Epidermal melanocyte (primary cell): ENCODE data around the gene RBMS3.
"Not testable (repeated sequence)": the region's sequence is repeated elsewhere in the genome, so short reads cannot be mapped to it uniquely, and the experiment has no call there.

Experiments used
- DNase-seq: peaks from one replicate; pipeline ENCODE4 v3.0.0; 2011; ENCODE audit warnings: low spot score; ENCODE audit not compliant: insufficient read length

RBMS3 gene

GRCh38 chr3:29382845-29383244 is 102.0 kb downstream of the RBMS3 start:
- no peak for DNase-seq

GRCh38 chr3:29384640-29385039 is 103.8 kb downstream of the RBMS3 start:
- DNase-seq, result no peak

GRCh38 chr3:29385046-29385830 is 104.4 kb downstream of the RBMS3 start:
- DNase-seq, result no peak

GRCh38 chr3:29389362-29389761 is 108.5 kb downstream of the RBMS3 start:
- DNase-seq, result no peak

- no peak for DNase-seq
Measured at GRCh38 chr3:29392625-29393388, 111.9 kb downstream of the RBMS3 start.

GRCh38 chr3:29393946-29394345 is 113.1 kb downstream of the RBMS3 start:
- DNase-seq, result not testable (repeated sequence)

- no peak for DNase-seq
Measured at GRCh38 chr3:29397406-29397805, 116.5 kb downstream of the RBMS3 start.

GRCh38 chr3:29398787-29399186 is 117.9 kb downstream of the RBMS3 start:
- DNase-seq, result no peak

- DNase-seq, result no peak
Measured at GRCh38 chr3:29406291-29406832, 125.5 kb downstream of the RBMS3 start.

GRCh38 chr3:29408676-29409075 is 127.8 kb downstream of the RBMS3 start:
- no peak for DNase-seq

- DNase-seq, result no peak
Measured at GRCh38 chr3:29409409-29409808, 128.5 kb downstream of the RBMS3 start.

GRCh38 chr3:29410220-29410619 is 129.3 kb downstream of the RBMS3 start:
- DNase-seq, result no peak

- no peak for DNase-seq
Measured at GRCh38 chr3:29410660-29411405, 130.0 kb downstream of the RBMS3 start.

GRCh38 chr3:29412110-29412509 is 131.2 kb downstream of the RBMS3 start:
- DNase-seq, result no peak

GRCh38 chr3:29414468-29415224 is 133.8 kb downstream of the RBMS3 start:
- DNase-seq, result no peak

GRCh38 chr3:29415482-29416223 is 134.8 kb downstream of the RBMS3 start:
- no peak for DNase-seq

GRCh38 chr3:29416514-29416913 is 135.6 kb downstream of the RBMS3 start:
- no peak for DNase-seq

GRCh38 chr3:29420106-29420505 is 139.2 kb downstream of the RBMS3 start:
- DNase-seq, result no peak

GRCh38 chr3:29426302-29427226 is 145.7 kb downstream of the RBMS3 start:
- DNase-seq, result no peak
